ENCODE results near the gene FGF10. TPM values are rescaled to one million over a fixed set of nuclear protein-coding genes. Genes with fewer than 3 reads are reported as not detected.

FGF10 gene
- polyA plus RNA-seq, 3 donors = 6.6 to 8.4 (median 8.4) TPM

- no peak for DNase-seq
Measured at GRCh38 chr5:44361342-44362001, 27.7 kb downstream of the FGF10 start.

- no peak for DNase-seq
Measured at GRCh38 chr5:44360919-44361318, 28.3 kb downstream of the FGF10 start.

GRCh38 chr5:44358421-44358820, 30.8 kb downstream of the FGF10 start:
- no peak for DNase-seq

- DNase-seq = no peak
Measured at GRCh38 chr5:44356231-44356630, 33.0 kb downstream of the FGF10 start.

GRCh38 chr5:44345871-44346270, 43.3 kb downstream of the FGF10 start:
- DNase-seq = no peak

GRCh38 chr5:44336708-44337107, 52.5 kb downstream of the FGF10 start:
- no peak for DNase-seq

- DNase-seq = no peak
Measured at GRCh38 chr5:44334622-44335021, 54.6 kb downstream of the FGF10 start.

- peak; percentile 21 for DNase-seq
Measured at GRCh38 chr5:44332285-44332971, 56.8 kb downstream of the FGF10 start.

- no peak for DNase-seq
Measured at GRCh38 chr5:44331471-44332050, 57.7 kb downstream of the FGF10 start.

GRCh38 chr5:44329716-44330115, 59.5 kb downstream of the FGF10 start:
- DNase-seq = no peak

GRCh38 chr5:44321144-44321725, 68.0 kb downstream of the FGF10 start:
- DNase-seq = no peak

- no peak for DNase-seq
Measured at GRCh38 chr5:44320188-44320587, 69.0 kb downstream of the FGF10 start.

- no peak for DNase-seq
Measured at GRCh38 chr5:44318883-44319282, 70.3 kb downstream of the FGF10 start.

GRCh38 chr5:44312374-44312773, 76.8 kb downstream of the FGF10 start:
- no peak for DNase-seq

GRCh38 chr5:44300551-44300950, 88.7 kb downstream of the FGF10 start:
- DNase-seq = no peak

GRCh38 chr5:44299394-44299793, 89.8 kb downstream of the FGF10 start:
- no peak for DNase-seq

- no peak for DNase-seq
Measured at GRCh38 chr5:44294516-44294915, 94.7 kb downstream of the FGF10 start.

GRCh38 chr5:44292736-44293135, 96.5 kb downstream of the FGF10 start:
- no peak for DNase-seq

GRCh38 chr5:44278469-44278868, 110.8 kb downstream of the FGF10 start:
- DNase-seq = no peak

GRCh38 chr5:44275908-44276307, 113.3 kb downstream of the FGF10 start:
- DNase-seq = no peak

- no peak for DNase-seq
Measured at GRCh38 chr5:44275329-44275728, 113.9 kb downstream of the FGF10 start.

GRCh38 chr5:44267909-44268308, 121.3 kb downstream of the FGF10 start:
- no peak for DNase-seq

Data from renal pelvis (tissue), 4 donors.